Endothelial cell of umbilical vein (primary cell): ENCODE data around the gene EZR. TPM values are rescaled to one million over a fixed set of nuclear protein-coding genes. Genes with fewer than 3 reads are reported as not detected.

ENCODE experiments used
- BruUV-seq: library from RNA; stranded (reverse); fragments of 400-500 nt; replicated peaks from 2 replicates; lab custom pipeline; 2021; lab: Mats Ljungman, UMichigan
- CTCF ChIA-PET: fragments of 300-600, 350-600 bp; sonication (Branson Sonifier 250); formaldehyde crosslinking; loops from one replicate; lab custom pipeline; 2021; ENCODE audit warnings: antibody characterized with exemption, inconsistent platforms; lab: Charles Lee
- POLR2A ChIA-PET: fragments of 300-600, 350-600 bp; sonication (Branson Sonifier 250); formaldehyde crosslinking; loops from one replicate; lab custom pipeline; 2021; ENCODE audit warnings: antibody characterized with exemption, inconsistent platforms; lab: Charles Lee
- DNase-seq: peaks from one replicate; pipeline ENCODE4 v3.0.0-alpha.2; 2011; ENCODE audit warnings: low read depth, low spot score
- FAIRE-seq: peaks from 2 replicates; lab custom pipeline; 2011; peaks lifted over from hg19 to GRCh38; lab: Jason Lieb, UNC
- H2AFZ ChIP-seq: 2 replicates; pipeline ENCODE4 v1.6.0; 2012; ENCODE audit warnings: low read depth, low read length, control low read depth, inconsistent platforms
- H3K27ac ChIP-seq: 2 replicates; pipeline ENCODE4 v1.5.1; 2011; ENCODE audit warnings: low read depth, mild to moderate bottlenecking, control low read depth, low read length, moderate library complexity; ENCODE audit not compliant: insufficient read depth
- H3K27me3 ChIP-seq, 2 experiments: 2 replicates each; pipeline versions ENCODE4 v1.6.0 to v1.6.1; 2011; ENCODE audit warnings: low read length in 2 of 2, mixed read lengths in 1 of 2; ENCODE audit not compliant: control insufficient read depth in 2 of 2, insufficient read depth in 2 of 2
- H3K36me3 ChIP-seq, 2 experiments: 2 replicates in 1 of 2; 3 replicates in 1 of 2; pipeline ENCODE4 v1.5.1; 2011; ENCODE audit warnings: low read length in 2 of 2, mild to moderate bottlenecking in 1 of 2, moderate library complexity in 1 of 2; ENCODE audit not compliant: control insufficient read depth in 2 of 2, insufficient read depth in 2 of 2; ENCODE audit errors: extremely low read depth in 1 of 2
- H3K4me1 ChIP-seq: 3 replicates; pipeline ENCODE4 v1.5.1; 2011; ENCODE audit warnings: mild to moderate bottlenecking, low read length; ENCODE audit not compliant: control insufficient read depth, insufficient read depth; ENCODE audit errors: extremely low read depth
- H3K4me2 ChIP-seq: 2 replicates; pipeline ENCODE4 v1.6.1; 2011; ENCODE audit warnings: low read length, control low read depth, mixed read lengths; ENCODE audit not compliant: insufficient read depth
- H3K4me3 ChIP-seq, 3 experiments: fragments of 200-600 bp in 1 of 3; sonication (generic), shearing (Covaris generic) in 1 of 3; replicated peaks in 1 of 3; 2 replicates each; pipeline ENCODE4 v1.5.1; 2011 to 2016; ENCODE audit warnings: control low read depth in 3 of 3, low read length in 3 of 3, mild to moderate bottlenecking in 2 of 3, inconsistent platforms in 1 of 3, low read depth in 1 of 3, moderate library complexity in 1 of 3; ENCODE audit not compliant: insufficient read depth in 1 of 3
- H3K79me2 ChIP-seq: 2 replicates; pipeline ENCODE4 v1.6.0; 2012; ENCODE audit warnings: low read length, inconsistent platforms; ENCODE audit not compliant: control insufficient read depth, insufficient read depth
- H3K9ac ChIP-seq: replicated peaks from 2 replicates; pipeline ENCODE3; 2011; ENCODE audit warnings: low read length, control low read depth; ENCODE audit not compliant: insufficient read depth; ENCODE audit errors: extremely low read depth
- H3K9me1 ChIP-seq: replicated peaks from 3 replicates; pipeline ENCODE4 v1.6.0; 2011; ENCODE audit warnings: mild to moderate bottlenecking, low read length; ENCODE audit not compliant: control insufficient read depth, insufficient read depth; ENCODE audit errors: extremely low read depth
- H3K9me3 ChIP-seq: replicated peaks from 2 replicates; pipeline ENCODE4 v1.5.1; 2012; ENCODE audit warnings: low read length, inconsistent platforms; ENCODE audit not compliant: control insufficient read depth, insufficient read depth
- H4K20me1 ChIP-seq: replicated peaks from 2 replicates; pipeline ENCODE3; 2011; ENCODE audit warnings: mild to moderate bottlenecking, low read length; ENCODE audit not compliant: control insufficient read depth, insufficient read depth; ENCODE audit errors: extremely low read depth
- EZH2 ChIP-seq: IDR thresholded peaks from 2 replicates; pipeline ENCODE4 v1.6.1; 2012; ENCODE audit warnings: borderline replicate concordance, low read depth, mild to moderate bottlenecking, moderate library complexity, low read length, inconsistent platforms; ENCODE audit not compliant: severe bottlenecking
- FOS ChIP-seq: IDR thresholded peaks from 2 replicates; pipeline ENCODE4 v1.6.1; 2011; ENCODE audit warnings: mild to moderate bottlenecking, low read length, moderate library complexity, borderline replicate concordance; ENCODE audit not compliant: insufficient read depth
- GATA2 ChIP-seq: IDR thresholded peaks from 2 replicates; pipeline ENCODE4 v1.7.0; 2011; ENCODE audit warnings: low read depth, mild to moderate bottlenecking, moderate library complexity, mixed read lengths, low read length; ENCODE audit not compliant: insufficient read length, insufficient read depth
- JUN ChIP-seq: IDR thresholded peaks from 2 replicates; pipeline ENCODE4 v1.6.1; 2011; ENCODE audit warnings: borderline replicate concordance, low read depth; ENCODE audit not compliant: insufficient read length, insufficient read depth
- MYC ChIP-seq: IDR thresholded peaks from one replicate; pipeline ENCODE4 v1.6.1; 2011; ENCODE audit warnings: mild to moderate bottlenecking, low read depth, low read length
- POLR2A ChIP-seq: IDR thresholded peaks from 2 replicates; pipeline ENCODE4 v1.6.1; 2012; ENCODE audit warnings: low read depth, mild to moderate bottlenecking, control low read depth, low read length
- POLR2AphosphoS5 ChIP-seq: IDR thresholded peaks from 2 replicates; pipeline ENCODE4 v1.6.1; 2012; ENCODE audit warnings: low read depth, mild to moderate bottlenecking, control low read depth, low read length, moderate library complexity; ENCODE audit not compliant: insufficient read depth
- dilution Hi-C: fragments of 300-500 bp; cut with MboI; formaldehyde crosslinking; loops from one replicate; pipeline ENCODE4 v1.15.0; 2019; ENCODE audit warnings: low sequenced_read_pairs; ENCODE audit not compliant: extremely low pct_ligation_motif_present
- intact Hi-C: fragments of 100-400 bp; cut with micrococcal nuclease; formaldehyde crosslinking; loops from one replicate; pipeline ENCODE4 v1.10.0; 2022
- polyA plus RNA-seq, 4 experiments: library from polyadenylated mRNA; depleted of rRNA in 3 of 4; stranded (reverse) in 3 of 4; unstranded in 1 of 4; fragments of >200 nt; gene quantifications; 2 replicates each; pipeline versions ENCODE4 v1.2.1 to v1.2.3, GENCODE V29; 2011 to 2012; ENCODE audit warnings: missing spikeins in 1 of 4
- total RNA-seq: library from RNA; stranded (reverse); gene quantifications from 2 replicates; pipeline ENCODE4 v1.2.3, GENCODE V29; 2021
- TF ChIP-seq, protein P1 (sequence below): IDR thresholded peaks from 2 replicates; pipeline ENCODE4 v1.6.1; 2011; ENCODE audit not compliant: insufficient read depth, insufficient read length
- TF ChIP-seq, protein P2 (sequence below), 2 donors: IDR thresholded peaks; 1 replicate in 1 of 2; 2 replicates in 1 of 2; pipeline ENCODE4 v1.5.1; 2011; ENCODE audit warnings: low read length in 2 of 2, mild to moderate bottlenecking in 2 of 2, moderate library complexity in 2 of 2, control low read depth in 1 of 2, inconsistent platforms in 1 of 2, low read depth in 1 of 2; ENCODE audit not compliant: insufficient read depth in 1 of 2; ENCODE audit errors: extremely low read depth in 1 of 2

Gene EZR
- total and polyA plus RNA-seq, 2 donors (not counting 3 experiments of a cell fraction or from before 2014, with no cell fraction given): 58.5 to 108 TPM

DNA sequence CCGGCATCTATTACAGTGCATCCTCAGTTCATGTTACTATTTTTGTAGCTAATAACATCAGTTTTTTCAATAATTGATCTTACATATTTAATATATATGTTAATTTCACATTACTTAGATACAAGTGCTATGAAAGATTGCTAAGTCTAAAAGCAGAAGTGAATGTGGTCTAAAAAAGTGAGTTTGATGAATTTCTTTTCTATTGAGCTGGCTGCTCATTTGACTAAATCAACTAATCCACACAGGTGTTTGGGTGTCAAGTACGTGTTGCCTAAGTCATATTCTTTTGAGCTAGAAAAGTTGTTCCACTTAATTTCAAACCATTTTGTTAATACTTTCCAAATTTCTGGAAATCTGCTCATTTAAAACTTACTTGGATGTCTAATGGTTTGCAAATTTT lies 46.6 kb upstream of the EZR start:
- DNase-seq: no peak
- Histone ChIP-seq H2AFZ (no peak overlapping the region), H3K27me3 (peaks cover 5 to 15% of the 10 kb centered on the region in 2 experiments), H3K9me3 (no peaks in the 10 kb centered on the region), H3K4me1 (peaks cover 7% of the 10 kb centered on the region), H3K4me2 (no peak overlapping the region), H4K20me1 (no peaks in the 10 kb centered on the region), H3K9me1 (no peaks in the 10 kb centered on the region), H3K27ac (no peak overlapping the region), H3K9ac (no peak overlapping the region), H3K36me3 (no peaks in the 10 kb centered on the region), H3K4me3 (no peak overlapping the region), H3K79me2 (no peaks in the 10 kb centered on the region)
- FAIRE-seq: no peak
- TF ChIP-seq JUN (no peak), POLR2AphosphoS5 (no peak), FOS (no peak), GATA2 (no peak), EZH2 (no peak), POLR2A (no peak), MYC (no peak)
- TF ChIP-seq, protein P1, sequence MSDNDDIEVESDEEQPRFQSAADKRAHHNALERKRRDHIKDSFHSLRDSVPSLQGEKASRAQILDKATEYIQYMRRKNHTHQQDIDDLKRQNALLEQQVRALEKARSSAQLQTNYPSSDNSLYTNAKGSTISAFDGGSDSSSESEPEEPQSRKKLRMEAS: no peak
- TF ChIP-seq, protein P2, sequence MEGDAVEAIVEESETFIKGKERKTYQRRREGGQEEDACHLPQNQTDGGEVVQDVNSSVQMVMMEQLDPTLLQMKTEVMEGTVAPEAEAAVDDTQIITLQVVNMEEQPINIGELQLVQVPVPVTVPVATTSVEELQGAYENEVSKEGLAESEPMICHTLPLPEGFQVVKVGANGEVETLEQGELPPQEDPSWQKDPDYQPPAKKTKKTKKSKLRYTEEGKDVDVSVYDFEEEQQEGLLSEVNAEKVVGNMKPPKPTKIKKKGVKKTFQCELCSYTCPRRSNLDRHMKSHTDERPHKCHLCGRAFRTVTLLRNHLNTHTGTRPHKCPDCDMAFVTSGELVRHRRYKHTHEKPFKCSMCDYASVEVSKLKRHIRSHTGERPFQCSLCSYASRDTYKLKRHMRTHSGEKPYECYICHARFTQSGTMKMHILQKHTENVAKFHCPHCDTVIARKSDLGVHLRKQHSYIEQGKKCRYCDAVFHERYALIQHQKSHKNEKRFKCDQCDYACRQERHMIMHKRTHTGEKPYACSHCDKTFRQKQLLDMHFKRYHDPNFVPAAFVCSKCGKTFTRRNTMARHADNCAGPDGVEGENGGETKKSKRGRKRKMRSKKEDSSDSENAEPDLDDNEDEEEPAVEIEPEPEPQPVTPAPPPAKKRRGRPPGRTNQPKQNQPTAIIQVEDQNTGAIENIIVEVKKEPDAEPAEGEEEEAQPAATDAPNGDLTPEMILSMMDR (IDR thresholded peaks at IDR 0.05; ENCODE audit: extremely low read depth in 1 of 2, insufficient read depth in 1 of 2, low read depth in 1 of 2, low read length in 2 of 2): no peak
- dilution Hi-C loops: no loop called here
- POLR2A ChIA-PET: no interaction called here
- BruUV-seq: no TSS peak
- CTCF ChIA-PET: no interaction called here
- intact Hi-C loops: no loop called here
